ENCODE data around the gene BTBD9.
"Not testable (repeated sequence)": the region's sequence is repeated elsewhere in the genome, so short reads cannot be mapped to it uniquely, and the experiment has no call there.

Gene BTBD9

DNA sequence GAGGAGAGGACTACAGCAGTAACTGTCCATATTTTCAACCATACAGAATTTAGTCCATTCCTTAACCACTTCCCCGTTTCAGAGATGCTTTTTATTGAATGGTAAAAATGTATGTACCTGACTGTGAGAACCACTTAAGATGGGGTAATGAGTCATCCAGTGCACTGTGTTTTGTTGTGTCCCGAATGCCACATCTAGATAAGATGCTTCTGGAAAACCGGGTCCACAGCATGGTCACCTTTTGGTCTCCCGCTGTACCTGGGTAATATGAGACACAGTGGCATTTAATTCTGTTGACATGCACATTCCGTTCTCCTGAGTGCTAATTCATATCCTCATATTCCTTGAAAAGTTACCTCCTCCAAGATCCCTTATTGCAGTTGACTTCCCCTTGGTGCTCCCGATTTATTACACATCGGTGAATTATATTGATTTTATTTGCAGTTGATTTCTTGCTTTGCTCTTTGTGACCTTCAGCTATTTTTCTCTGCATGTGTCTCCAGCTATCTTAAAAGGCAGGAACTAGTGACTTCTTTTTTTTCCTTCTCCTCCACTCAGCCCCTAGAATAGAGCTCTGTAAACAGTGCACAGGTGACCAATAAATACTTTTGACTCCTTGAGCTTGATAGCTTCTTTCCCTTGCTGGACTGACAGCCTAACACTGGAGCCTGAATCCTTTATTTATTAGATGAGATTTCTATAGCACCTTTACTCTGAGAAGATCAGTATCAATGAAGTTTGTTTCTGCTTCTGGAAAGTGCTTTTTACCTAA lies 505.6 kb downstream of the BTBD9 start:
- DNase-seq = no peak

DNA sequence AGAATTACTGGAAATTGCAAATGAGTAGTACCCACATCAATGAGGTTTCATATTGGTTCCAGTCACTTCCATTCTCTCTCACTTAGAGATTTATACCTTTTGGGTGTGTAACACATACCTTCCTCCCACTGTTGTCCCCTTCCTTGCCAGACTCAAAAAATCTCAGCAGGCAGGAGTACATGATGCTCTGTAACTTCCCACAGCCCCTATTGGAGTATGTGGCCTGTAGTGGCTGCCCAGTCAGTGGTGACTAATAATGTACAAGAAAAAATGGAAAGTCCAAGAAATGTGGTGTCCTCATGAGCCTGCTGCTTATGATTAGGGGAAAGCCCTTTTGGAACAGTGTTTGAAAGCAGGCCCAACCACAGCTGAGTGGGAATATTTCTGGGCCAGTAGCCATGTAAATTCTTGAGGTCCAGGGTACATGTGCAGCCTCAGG lies 508.2 kb downstream of the BTBD9 start:
- no peak for DNase-seq

DNA sequence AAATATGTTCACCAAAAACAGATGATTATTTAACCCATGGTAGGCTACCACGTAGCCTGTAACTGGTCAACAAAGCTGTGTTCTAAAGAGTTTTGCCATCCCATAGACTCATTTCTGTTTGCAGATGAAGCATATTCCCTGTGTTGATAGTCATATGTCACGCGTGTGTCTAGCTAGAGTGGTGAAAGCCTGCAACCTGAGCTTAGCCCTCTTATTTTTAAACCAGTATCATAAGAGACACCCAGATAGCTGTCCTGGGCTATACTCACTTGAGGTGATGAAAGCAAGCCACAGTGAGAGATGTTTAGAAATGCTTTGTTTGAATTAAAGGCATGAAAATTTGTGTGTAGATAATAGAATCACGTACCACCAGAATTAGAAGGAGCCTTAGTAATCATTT lies 512.4 kb downstream of the BTBD9 start:
- DNase-seq = no peak

DNA sequence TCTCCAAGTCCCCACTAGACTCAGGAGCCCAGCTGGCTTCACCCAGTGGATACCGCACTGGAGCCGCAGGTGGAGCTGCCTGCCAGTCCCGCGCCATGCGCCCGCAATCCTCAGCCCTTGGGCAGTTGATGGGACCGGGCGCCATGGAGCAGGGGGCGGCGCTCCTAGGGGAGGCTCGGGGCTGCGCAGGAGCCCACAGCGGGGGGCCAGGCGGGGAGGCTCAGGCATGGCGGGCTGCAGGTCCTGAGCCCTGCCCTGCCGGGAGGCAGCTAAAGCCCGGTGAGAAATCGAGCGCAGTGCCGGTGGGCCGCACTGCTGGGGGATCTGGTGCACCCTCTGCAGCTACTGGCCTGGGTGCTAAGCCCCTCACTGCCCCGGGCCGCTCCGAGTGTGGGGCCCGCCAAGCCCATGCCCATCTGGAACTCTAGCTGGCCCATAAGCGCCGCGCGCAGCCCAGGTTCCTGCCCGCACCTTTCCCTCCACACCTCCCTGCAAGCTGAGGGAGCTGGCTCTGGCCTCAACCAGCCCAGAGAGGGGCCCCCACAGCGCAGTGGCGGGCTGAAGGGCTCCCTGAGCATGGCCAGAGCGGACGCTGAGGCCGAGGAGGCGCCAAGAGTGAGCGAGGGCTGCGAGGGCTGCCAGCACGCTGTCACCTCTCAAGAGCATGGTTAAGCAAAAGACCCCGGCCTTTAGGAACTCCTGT lies 515.4 kb downstream of the BTBD9 start:
- DNase-seq = not testable (repeated sequence)

DNA sequence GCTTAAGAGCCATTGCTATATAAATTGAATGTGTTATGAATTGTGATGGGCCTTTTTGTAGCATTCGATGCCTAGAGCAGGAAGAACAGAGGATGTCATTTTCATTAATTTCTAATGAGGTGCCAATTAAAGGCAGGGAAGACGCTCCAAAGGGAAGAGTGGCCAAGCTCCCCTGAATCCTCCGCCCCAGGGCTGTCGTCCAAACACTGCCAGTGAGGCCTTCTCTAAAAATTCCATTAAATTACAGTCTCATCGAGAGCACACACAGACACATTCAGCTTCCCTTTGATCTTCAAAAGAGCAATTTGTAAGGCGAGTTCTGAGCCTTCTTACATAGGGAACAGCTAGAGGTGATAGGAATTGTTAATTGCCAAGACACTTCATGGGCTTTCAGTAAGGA lies 520.2 kb downstream of the BTBD9 start:
- no peak for DNase-seq

DNA sequence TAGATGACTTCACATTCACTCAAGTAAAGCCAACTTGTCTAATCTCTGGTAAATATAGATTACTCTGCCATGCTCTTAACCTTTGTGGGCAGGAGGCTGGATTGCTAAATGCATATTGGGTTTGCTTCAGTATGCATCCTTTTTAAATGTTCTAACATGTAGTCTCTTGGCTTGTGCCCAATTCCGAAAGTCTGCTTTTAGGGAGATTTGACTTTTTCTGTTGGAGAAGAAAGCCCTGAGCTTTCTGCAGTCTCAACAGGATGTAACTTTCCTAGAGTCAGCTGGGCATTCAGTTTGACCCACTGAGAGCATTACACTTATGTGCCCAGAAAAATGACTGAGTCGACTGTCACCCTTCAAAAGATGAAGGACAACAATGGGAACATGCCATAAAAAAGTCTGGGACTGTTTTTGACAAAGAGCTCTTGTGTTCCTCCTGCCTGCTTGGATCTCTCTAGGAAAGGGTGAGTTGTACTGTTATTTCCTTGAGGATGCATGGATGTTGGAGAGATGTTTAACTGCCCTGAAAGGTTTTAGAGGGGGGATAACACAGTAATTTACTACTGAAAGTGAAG lies 520.9 kb downstream of the BTBD9 start:
- no peak for DNase-seq

All from NCI-H187 (cell line).